ENCODE measurements around the gene C5orf15. TPM values are rescaled to one million over a fixed set of nuclear protein-coding genes. Genes with fewer than 3 reads are reported as not detected.

The C5orf15 gene
- total and polyA plus RNA-seq, 9 of the 15 experiments (the other 6 are each of a cell fraction or from before 2014, with no cell fraction given), result 23.3 to 50.7 (median 35.5) TPM

DNA sequence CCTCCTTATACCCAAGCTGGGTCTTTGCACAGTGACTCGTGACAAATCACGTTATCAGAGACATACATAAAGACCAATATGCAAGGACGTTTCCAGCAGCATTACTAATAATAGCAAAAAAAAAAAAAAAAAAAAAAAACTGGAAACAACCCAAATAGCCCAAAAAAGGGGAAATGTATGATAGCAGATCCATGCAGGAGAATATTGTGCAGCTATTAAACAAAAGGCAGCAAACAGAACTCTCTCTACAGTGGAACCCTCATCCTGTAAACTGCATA lies 37.7 kb downstream of the C5orf15 start:
- BruUV-seq (replicated peaks), result no TSS peak
- Histone ChIP-seq H3K9ac (ENCODE audit: insufficient read depth in 1 of 2, low read depth in 2 of 2, low read length in 2 of 2) (peak overlapping the region; percentile 61 to 66; a peak in 3 of 4 replicates), H3K27ac (ENCODE audit: extremely low read depth, low read depth, low read length) (peak overlapping the region; percentile 67), H3K9me1 (ENCODE audit: control insufficient read depth, insufficient read depth, low read length) (peaks cover 6% of the 10 kb centered on the region), H3K27me3 (ENCODE audit: control insufficient read depth in 2 of 2, insufficient read depth in 2 of 2, low read length in 2 of 2) (no peaks in the 10 kb centered on the region), H2AFZ (ENCODE audit: low read depth, low read length) (peak overlapping the region; percentile 99), H3K79me2 (ENCODE audit: control insufficient read depth, insufficient read depth, low read length) (no peaks in the 10 kb centered on the region), H3K36me3 (ENCODE audit: control insufficient read depth, insufficient read depth, low read length) (no peaks in the 10 kb centered on the region), H3K4me2 (ENCODE audit: insufficient read depth, low read length) (peak overlapping the region; percentile 78), H4K20me1 (replicated peaks; ENCODE audit: control insufficient read depth, insufficient read depth, low read length) (no peaks in the 10 kb centered on the region), H3K4me1 (replicated peaks in 1 of 2; ENCODE audit: control insufficient read depth in 2 of 2, insufficient read depth in 2 of 2, low read length in 2 of 2) (peaks cover 57 to 58% of the 10 kb centered on the region in 2 experiments), H3K9me3 (replicated peaks; ENCODE audit: control insufficient read depth, insufficient read depth, low read depth, low read length) (no peaks in the 10 kb centered on the region), H3K4me3 (no peak overlapping the region)
- POLR2A ChIA-PET, result interaction anchor here (0.6 to 1.3 kb wide), 6 partner anchors 9 to 77 kb away, joined by 3 to 6 read pairs (median 3); no protein-coding TSS in a partner anchor
- in situ Hi-C loops (cut with MboI), result no loop called here
- TF ChIP-seq KDM4B (IDR thresholded peaks at IDR 0.05; ENCODE audit: borderline replicate concordance in 2 of 2, low read depth in 1 of 2) (no peak), ZNF384 (IDR thresholded peaks at IDR 0.05; ENCODE audit: low read depth, low read length) (peak; percentile 63), ZNF175 (CRISPR knock-in tag; IDR thresholded peaks at IDR 0.05; ENCODE audit: low read depth) (peak; percentile 9; the same call in 1 of the 2 replicates), ZNF398 (CRISPR knock-in tag; IDR thresholded peaks at IDR 0.05) (no peak), ZNF75A (CRISPR knock-in tag; IDR thresholded peaks at IDR 0.05) (no peak), SPI1 (IDR thresholded peaks at IDR 0.05; ENCODE audit: borderline replicate concordance, low read depth, low read length) (peak; percentile 22; the same call in 1 of the 2 replicates), ZNF197 (CRISPR knock-in tag; IDR thresholded peaks at IDR 0.05; ENCODE audit: low read depth) (peak; percentile 35; the same call in 1 of the 2 replicates)
- TF ChIP-seq, protein P1, sequence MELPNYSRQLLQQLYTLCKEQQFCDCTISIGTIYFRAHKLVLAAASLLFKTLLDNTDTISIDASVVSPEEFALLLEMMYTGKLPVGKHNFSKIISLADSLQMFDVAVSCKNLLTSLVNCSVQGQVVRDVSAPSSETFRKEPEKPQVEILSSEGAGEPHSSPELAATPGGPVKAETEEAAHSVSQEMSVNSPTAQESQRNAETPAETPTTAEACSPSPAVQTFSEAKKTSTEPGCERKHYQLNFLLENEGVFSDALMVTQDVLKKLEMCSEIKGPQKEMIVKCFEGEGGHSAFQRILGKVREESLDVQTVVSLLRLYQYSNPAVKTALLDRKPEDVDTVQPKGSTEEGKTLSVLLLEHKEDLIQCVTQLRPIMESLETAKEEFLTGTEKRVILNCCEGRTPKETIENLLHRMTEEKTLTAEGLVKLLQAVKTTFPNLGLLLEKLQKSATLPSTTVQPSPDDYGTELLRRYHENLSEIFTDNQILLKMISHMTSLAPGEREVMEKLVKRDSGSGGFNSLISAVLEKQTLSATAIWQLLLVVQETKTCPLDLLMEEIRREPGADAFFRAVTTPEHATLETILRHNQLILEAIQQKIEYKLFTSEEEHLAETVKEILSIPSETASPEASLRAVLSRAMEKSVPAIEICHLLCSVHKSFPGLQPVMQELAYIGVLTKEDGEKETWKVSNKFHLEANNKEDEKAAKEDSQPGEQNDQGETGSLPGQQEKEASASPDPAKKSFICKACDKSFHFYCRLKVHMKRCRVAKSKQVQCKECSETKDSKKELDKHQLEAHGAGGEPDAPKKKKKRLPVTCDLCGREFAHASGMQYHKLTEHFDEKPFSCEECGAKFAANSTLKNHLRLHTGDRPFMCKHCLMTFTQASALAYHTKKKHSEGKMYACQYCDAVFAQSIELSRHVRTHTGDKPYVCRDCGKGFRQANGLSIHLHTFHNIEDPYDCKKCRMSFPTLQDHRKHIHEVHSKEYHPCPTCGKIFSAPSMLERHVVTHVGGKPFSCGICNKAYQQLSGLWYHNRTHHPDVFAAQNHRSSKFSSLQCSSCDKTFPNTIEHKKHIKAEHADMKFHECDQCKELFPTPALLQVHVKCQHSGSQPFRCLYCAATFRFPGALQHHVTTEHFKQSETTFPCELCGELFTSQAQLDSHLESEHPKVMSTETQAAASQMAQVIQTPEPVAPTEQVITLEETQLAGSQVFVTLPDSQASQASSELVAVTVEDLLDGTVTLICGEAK (IDR thresholded peaks at IDR 0.05), result no peak; the same call in 1 of the 2 replicates
- TF ChIP-seq, protein P1 (CRISPR knock-in tag; IDR thresholded peaks at IDR 0.05), result 0 out of 2 replicates have a peak, but pooled peaks have one; percentile 11
- no peak for FAIRE-seq
- ATAC-seq, result no peak
- intact Hi-C loops (cut with micrococcal nuclease), result no loop called here
- 2% methylated on average over 3 of the region's 3 CpGs for WGBS (ENCODE audit: insufficient coverage, low coverage, missing lambda C conversion rate)
- DNase-seq (ENCODE audit: extremely low read depth in 1 of 4, low spot score in 3 of 4), result peak in 1 of 4 experiments; percentile 48
- CTCF ChIA-PET (ENCODE audit: low intra/inter-chr PET ratio), result interaction anchor here (0.7 kb wide), 1 partner anchor 109 kb away, joined by 3 read pairs; no protein-coding TSS in a partner anchor

All from K562 (cell line).